Globus pallidus (tissue), 1 donor: Measurements from ENCODE around the gene RAB40A.

Experiments
- DNase-seq: peaks from one replicate; pipeline ENCODE4 v3.0.0-alpha.2; 2015; ENCODE audit warnings: low spot score

RAB40A gene

DNA sequence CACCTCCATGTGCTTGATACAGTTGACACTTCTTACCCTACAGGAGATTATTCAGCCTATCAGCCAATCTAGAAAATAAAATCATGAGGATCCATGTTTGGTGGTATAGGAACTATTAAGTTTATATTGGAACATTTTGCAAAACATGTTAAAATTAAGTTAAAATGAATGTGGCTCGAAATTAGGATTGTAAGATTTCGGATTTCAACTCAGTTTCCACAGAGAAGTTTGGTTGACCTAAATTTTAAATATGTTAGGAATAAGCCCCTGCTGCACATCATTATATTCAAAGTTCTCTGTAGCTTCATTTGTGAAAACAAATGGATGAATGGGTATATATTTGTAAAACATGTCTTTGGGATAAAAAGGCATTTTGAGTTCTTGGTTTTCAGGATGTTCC, at the start of gene RAB40A:
Gene RAB40A, minus strand, starts transcription at position 101 of the 400 bp plus-strand sequence. CDS start 18,733 bp downstream, outside the sequence.
- no peak for DNase-seq

- DNase-seq, result no peak
Observed at GRCh38 chrX:103565752-103566151, 46.5 kb upstream of the RAB40A start.

DNA sequence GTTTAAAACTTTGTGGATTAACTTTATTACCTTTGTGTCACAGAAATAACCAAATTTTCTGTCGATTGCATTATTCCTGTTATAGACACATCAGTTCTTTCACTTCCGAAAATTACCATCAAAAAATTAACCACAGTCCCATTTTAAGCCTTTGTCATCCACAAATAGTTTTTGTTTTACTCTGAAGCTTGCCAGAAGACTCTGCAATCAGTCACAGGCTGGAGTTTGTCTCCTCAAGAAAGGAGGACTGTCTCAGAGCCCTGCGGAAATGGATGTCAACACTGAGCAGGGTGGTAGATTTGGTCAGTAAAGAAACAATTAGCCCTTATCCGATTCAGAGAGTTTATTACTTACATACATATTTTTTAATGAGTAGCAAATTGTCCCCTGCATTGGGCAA, 45.9 kb upstream of the RAB40A start:
- no peak for DNase-seq

GRCh38 chrX:103562801-103563200, 43.5 kb upstream of the RAB40A start:
- DNase-seq, result no peak

GRCh38 chrX:103560256-103560655, 41.0 kb upstream of the RAB40A start:
- DNase-seq, result no peak

GRCh38 chrX:103556963-103557612, 37.8 kb upstream of the RAB40A start:
- DNase-seq, result no peak

DNA sequence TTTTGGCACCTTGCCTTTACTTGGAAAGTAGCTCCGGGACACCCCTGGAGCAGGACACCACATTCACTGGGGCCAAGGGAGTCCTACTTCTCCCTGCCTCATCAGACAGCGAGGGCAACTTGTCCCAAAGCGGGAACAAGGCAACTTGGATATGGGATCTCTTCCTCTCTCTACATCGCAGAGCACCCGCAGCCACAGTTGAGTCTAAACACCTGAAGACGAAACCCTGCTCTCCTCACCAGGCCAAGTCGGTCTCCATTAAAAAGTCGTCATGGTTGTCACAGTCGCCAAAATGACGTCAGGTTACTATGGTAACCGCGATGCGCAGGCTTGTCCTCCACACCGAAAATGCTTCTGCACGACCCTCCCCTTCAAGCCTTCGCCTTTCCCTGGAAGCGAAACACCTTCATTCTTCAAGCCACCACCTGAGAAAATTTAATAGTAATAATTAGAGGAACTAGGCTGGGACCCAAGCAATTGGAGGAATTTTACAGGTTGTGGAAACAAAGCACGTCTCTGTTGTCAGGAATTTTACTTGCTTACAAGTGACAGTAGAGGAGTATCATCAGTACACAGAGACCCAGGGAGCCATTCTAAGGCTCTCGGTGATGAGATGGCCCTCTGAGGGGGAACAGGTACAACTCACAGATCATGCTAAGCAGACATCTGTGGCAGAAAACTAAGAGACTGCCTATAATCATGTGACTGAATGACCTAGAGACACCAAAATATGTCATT, 35.6 kb upstream of the RAB40A start:
- peak; percentile 63 for DNase-seq

- no peak for DNase-seq
Observed at GRCh38 chrX:103552236-103552635, 32.9 kb upstream of the RAB40A start.

- no peak for DNase-seq
Observed at GRCh38 chrX:103550415-103551051, 31.2 kb upstream of the RAB40A start.

GRCh38 chrX:103549916-103550315, 30.6 kb upstream of the RAB40A start:
- DNase-seq, result no peak

- DNase-seq, result no peak
Observed at GRCh38 chrX:103540145-103540544, 20.9 kb upstream of the RAB40A start.

DNA sequence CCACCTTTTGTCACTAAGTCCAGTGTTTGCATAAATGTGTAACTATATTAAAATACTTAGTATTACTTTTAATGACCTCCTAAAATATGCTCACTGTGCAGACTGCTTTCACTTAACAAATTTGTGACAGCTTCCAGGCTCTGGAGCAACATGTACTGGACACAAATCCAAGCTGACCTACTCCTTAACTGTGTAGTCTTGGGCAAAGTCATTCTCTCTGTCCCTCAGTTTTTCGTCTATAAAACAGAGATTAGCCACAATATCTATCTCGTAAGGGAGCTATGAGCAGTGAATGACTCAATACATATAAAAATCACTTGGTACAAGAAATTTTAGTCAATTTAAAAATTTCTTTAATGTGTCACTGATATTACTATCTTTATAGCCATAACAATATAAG, 20.4 kb upstream of the RAB40A start:
- DNase-seq, result no peak

GRCh38 chrX:103538728-103539127, 19.4 kb upstream of the RAB40A start:
- DNase-seq, result no peak

GRCh38 chrX:103537871-103538387, 18.6 kb upstream of the RAB40A start:
- DNase-seq, result no peak

DNA sequence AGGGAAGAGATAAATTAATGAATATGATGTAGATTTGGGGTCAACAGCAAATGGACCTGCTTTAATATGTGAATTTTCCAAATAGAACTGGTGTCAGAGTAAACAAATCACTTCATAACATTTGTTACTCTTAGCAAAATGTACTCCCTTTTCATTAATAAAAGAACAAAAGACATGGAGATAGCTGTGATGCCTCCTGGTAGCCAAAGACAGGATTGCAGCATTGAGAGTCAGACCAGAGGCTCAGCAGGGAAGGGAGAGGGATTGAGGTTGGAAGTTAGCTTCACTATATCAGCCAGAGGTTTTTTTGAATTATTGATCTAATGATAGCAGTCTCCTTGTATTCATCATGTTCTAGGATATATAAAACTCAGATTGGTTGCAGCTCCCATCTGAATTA, 17.4 kb upstream of the RAB40A start:
- no peak for DNase-seq

DNA sequence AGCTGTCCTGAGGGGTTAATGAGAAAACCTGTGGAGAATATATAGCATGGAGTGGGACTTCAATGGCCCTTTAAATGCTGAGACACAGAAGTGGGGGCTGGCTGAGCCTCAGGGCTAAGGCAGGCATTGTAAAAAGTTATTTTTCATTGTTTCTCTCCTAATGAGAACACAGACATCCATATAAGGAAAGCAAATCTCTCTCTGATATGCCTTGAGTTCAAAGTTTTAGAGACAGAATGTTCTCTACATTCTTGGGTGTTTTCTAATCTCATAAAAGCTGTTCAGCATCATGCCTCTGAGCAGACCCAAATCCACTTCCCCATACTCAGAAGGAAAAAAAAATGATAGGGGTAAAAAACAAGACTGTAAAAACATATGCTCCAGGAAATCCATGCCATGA, 16.8 kb upstream of the RAB40A start:
- no peak for DNase-seq

- DNase-seq, result no peak
Observed at GRCh38 chrX:103535206-103535605, 15.9 kb upstream of the RAB40A start.

DNA sequence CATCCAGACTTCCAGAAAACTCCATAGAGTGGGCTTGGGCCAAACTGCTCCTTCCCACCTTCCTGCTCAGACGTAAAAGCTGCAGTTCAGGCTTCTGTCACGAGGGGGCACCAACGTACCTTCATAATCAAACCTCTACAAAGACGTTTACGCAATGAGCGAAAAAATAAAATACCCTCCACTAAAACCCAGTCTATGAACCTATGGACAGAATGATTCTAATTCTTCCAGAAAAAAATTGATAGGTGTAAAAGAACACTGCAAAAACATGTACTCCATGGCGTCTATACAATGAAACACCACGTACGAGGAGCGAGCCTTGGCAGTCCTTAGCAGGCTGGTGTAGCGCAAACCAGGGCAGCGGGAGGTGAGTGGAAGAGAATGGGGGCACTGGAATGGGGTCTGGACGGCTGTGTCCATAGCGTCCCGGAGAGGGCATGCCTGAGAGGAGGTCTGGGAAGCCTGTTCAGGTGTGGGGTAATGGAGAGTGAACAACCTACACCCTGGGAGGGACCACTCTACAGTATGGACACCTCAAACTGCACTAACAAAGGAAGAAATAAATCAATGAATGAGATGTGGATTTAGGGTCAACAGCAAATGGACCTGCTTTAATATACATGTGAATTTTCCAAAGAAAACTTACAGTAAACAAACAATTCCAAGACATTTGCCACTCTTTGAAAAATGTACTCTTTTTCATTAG, 14.4 kb upstream of the RAB40A start:
- DNase-seq, result peak; percentile 68

GRCh38 chrX:103531002-103531401, 11.7 kb upstream of the RAB40A start:
- no peak for DNase-seq

- DNase-seq, result no peak
Observed at GRCh38 chrX:103530545-103530944, 11.3 kb upstream of the RAB40A start.

- no peak for DNase-seq
Observed at GRCh38 chrX:103529550-103529949, 10.3 kb upstream of the RAB40A start.

DNA sequence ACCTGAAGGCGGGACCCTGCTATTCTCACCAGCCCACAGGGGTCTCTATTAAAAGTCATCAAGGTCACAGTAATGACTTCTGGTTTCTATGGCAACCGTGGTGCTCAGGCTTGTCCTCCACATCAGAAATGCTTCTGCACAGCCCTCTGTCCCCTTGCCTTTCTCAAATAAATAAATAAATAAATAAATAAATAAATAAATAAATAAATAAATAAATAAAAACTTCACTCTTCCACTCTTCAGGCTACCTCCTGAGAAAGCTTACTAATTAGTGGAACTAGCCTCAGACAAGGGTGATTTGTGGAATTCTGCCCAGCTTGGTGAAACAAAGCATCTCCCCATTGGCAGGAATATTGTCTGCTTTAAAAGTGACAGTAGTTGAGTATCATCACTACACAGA, 5.5 kb upstream of the RAB40A start:
- DNase-seq, result no peak
